Tongue (tissue), 2 donors: ENCODE results near the gene RFWD3. TPM values are rescaled to one million over a fixed set of nuclear protein-coding genes. Genes with fewer than 3 reads are reported as not detected.
"Not testable (repeated sequence)": the region's sequence is repeated elsewhere in the genome, so short reads cannot be mapped to it uniquely, and the experiment has no call there.

ENCODE experiments used
- DNase-seq: peaks from one replicate; pipeline ENCODE4 v3.0.0-alpha.2; 2015
- total RNA-seq: library from RNA; depleted of rRNA; stranded (reverse); fragments of >200 nt; gene quantifications from one replicate; pipeline ENCODE4 v1.2.3, GENCODE V29; 2014

Gene RFWD3
- total RNA-seq, 1 donor from 2014 or later: 22.7 TPM

DNA sequence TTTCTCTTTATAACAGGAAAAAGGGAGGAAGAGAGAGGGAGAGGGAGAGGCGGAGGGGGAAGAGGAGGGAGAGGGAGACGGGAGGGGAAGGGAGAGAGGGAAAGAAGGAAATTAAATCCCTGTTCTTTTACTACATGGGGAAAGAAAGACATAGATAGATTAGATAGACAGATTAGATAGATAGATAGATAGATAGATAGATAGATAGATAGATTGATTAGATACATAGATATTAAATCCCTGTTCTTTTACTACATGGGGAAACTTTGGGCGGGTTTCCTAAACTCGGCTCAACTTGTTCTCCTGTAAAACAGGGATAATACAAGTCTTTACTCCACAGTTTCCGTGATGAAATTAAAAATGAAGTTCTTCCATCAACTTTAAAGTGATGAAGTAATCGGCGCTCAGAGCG, 661 bp downstream of the RFWD3 start:
- DNase-seq: no peak

GRCh38 chr16:74661064-74661463, 5.6 kb downstream of the RFWD3 start:
- DNase-seq: no peak

DNA sequence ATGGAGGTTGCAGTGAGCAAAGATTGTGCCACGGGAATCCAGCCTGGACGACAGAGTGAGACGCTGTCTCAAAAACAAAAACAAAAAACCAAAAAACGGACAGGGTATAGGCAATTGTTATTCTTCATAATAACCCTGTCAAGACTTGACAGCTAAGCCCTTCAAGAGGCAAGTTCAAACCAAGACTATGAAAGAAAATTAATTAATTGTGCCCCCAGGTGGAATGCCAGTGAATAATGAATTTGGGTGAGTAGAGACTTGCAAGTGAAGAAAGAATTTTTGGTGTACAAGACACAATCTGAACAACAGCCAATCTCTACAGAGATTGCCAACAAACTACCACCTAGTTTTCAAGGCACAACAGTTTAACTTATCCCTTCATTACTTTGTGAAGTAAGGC, 6.3 kb downstream of the RFWD3 start:
- no peak for DNase-seq

GRCh38 chr16:74659041-74659440, 7.6 kb downstream of the RFWD3 start:
- DNase-seq: no peak

GRCh38 chr16:74657870-74658642, 8.6 kb downstream of the RFWD3 start:
- no peak for DNase-seq

GRCh38 chr16:74654536-74655050, 12.1 kb downstream of the RFWD3 start:
- no peak for DNase-seq

DNA sequence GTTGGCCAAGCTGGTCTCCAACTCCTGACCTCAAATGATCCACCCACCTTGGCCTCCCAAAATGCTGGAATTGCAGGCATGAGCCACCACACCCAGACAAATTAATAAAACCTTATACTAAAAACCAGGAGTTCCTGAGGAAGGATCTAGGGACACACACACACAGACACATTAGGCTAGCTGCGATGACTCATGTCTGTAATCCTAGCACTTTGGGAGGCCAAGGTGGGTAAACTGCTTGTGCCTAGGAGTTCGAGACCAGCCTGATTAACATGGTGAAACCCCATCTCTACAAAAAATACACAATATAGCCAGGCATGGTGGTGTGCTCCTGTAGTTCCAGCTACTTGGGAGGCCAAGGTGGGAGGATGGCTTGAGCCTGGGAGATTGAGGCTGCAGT, 13.8 kb downstream of the RFWD3 start:
- not testable (repeated sequence) for DNase-seq

GRCh38 chr16:74652249-74652648, 14.4 kb downstream of the RFWD3 start:
- DNase-seq: no peak

DNA sequence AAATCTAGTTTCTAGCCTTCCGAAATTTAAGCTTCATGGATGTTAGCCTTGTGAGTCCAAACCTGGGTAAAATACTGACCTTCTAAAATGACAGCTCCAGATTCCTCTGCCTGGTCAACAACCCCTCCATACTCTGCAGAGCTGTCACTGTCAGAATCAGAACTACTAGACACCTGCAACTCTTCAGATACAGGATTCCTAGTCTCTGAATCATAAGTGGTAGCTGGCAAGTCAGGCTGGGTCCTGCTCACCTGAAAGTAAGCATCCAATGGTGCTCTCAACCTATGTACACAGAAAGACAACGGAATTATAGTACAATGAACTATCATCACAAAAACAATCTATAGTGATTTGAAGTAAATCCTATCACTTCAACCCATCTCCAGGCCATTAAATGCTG, 14.8 kb downstream of the RFWD3 start:
- DNase-seq: no peak

GRCh38 chr16:74650966-74651567, 15.6 kb downstream of the RFWD3 start:
- DNase-seq: peak; percentile 27

GRCh38 chr16:74649839-74650504, 16.7 kb downstream of the RFWD3 start:
- DNase-seq: no peak

- DNase-seq: no peak
Measured at GRCh38 chr16:74641969-74642368, 24.7 kb downstream of the RFWD3 start.

GRCh38 chr16:74637742-74638453, 28.8 kb downstream of the RFWD3 start:
- no peak for DNase-seq

- no peak for DNase-seq
Measured at GRCh38 chr16:74635303-74635702, 31.4 kb downstream of the RFWD3 start.

DNA sequence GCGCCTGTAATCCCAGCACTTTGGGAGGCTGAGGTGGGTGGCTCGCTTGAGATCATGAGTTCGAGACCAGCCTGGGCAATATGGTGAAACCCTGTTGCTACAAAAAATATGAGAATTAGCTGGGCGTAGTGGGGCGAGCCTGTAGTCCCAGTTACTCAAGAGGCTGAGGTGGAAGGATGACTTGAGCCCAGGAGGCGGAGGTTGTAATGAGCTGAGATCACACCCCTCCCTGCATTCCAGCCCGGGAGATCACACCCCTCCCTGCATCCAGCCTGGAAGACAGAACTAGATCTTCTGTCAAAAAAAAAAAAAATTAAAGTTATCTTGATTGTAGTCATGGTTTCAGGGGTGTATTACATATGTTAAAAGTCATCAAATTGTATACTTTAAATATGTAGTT, 33.0 kb downstream of the RFWD3 start:
- DNase-seq: no peak

DNA sequence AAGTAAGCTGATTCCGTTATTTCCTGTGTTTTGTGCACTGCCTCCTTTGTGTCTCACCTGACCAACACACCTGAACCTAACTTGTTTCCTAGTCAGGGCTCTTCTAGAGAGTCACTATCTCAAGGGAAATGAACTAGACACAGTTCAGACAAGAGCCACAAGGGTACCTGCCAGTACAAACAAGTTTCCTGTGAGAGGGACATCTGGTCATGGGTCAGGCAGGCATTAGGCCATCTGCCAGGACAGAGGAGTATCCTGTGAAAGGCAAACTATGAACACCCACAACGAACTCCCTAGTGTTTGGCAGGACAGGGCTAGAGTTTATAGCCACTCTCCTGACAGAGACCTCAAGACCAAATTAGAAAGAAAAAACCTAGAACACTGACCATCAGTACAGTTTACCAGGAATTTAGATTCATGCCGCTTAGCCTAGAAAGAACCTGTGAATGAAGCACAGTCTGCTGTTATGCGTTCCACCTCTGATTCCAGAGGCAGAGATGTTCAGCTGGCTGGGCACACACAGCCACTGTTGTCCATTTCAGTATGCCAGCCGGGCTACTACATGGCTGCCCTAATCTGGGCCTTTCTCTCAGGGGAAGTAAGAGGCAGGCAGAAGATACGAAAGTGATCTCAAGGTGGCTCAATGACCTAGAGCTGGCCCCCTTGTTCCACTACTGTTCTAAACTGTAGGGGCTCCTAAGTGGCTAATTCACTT, 39.0 kb downstream of the RFWD3 start:
- DNase-seq: no peak

- no peak for DNase-seq
Measured at GRCh38 chr16:74626741-74627416, 39.8 kb downstream of the RFWD3 start.

- no peak for DNase-seq
Measured at GRCh38 chr16:74625500-74626350, 41.0 kb downstream of the RFWD3 start.

GRCh38 chr16:74623839-74624235, 42.8 kb downstream of the RFWD3 start:
- no peak for DNase-seq

DNA sequence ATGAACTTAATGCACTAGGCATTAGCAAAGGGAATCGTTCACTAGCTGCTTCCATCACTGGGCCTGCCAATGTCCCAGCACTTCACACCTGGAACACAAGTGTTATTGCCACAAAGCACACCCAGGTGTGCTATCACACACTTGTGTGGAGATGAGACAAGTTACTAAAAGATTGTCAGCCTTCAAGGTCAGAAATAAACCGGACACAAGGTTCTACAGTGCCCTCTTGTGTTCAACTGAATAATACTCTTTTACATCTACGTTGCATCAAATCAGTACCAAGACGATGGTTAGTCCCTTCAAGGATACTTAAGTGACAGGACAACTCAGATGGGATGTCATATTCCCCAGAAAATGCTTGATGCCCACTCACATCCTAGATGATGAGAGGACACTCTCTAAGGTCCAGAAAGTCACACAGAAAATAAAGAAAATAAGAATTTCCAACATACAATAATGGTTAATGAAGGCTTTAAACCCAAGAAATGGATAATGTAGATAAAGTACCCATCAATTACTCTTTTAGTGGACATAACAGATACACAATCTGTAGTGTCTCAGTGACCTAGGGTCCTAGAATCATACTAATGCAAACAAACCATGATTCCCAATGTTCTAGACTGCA, 43.4 kb downstream of the RFWD3 start:
- peak; percentile 67 for DNase-seq
